GM12891 (cell line): ENCODE results near the gene EYS.
"Not testable (repeated sequence)": the region's sequence is repeated elsewhere in the genome, so short reads cannot be mapped to it uniquely, and the experiment has no call there.

Source experiments
- DNase-seq: peaks from one replicate; pipeline ENCODE4 v3.0.0; 2011; ENCODE audit warnings: low spot score; ENCODE audit not compliant: insufficient read length
- FAIRE-seq: peaks from 2 replicates; lab custom pipeline; 2011; peaks lifted over from hg19 to GRCh38; lab: Jason Lieb, UNC
- PAX5 ChIP-seq: IDR thresholded peaks from 2 replicates; pipeline ENCODE4 v1.6.1; 2011; ENCODE audit warnings: low read length, moderate library complexity, mild to moderate bottlenecking; ENCODE audit not compliant: insufficient read depth, severe bottlenecking
- POLR2A ChIP-seq: IDR thresholded peaks from 2 replicates; pipeline ENCODE4 v1.6.1; 2011; ENCODE audit warnings: low read depth, low read length, control low read depth
- POLR2AphosphoS5 ChIP-seq: IDR thresholded peaks from 2 replicates; pipeline ENCODE4 v1.6.1; 2011; ENCODE audit warnings: low read depth, low read length, control low read depth
- POU2F2 ChIP-seq: IDR thresholded peaks from 2 replicates; pipeline ENCODE4 v1.6.1; 2011; ENCODE audit warnings: low read depth, mild to moderate bottlenecking, control low read depth, low read length, moderate library complexity
- SPI1 ChIP-seq: IDR thresholded peaks from 2 replicates; pipeline ENCODE4 v1.6.1; 2011; ENCODE audit warnings: low read depth, low read length, control low read depth
- TAF1 ChIP-seq: IDR thresholded peaks from 2 replicates; pipeline ENCODE4 v1.6.1; 2011; ENCODE audit warnings: low read depth, low read length, control low read depth

The EYS gene

DNA sequence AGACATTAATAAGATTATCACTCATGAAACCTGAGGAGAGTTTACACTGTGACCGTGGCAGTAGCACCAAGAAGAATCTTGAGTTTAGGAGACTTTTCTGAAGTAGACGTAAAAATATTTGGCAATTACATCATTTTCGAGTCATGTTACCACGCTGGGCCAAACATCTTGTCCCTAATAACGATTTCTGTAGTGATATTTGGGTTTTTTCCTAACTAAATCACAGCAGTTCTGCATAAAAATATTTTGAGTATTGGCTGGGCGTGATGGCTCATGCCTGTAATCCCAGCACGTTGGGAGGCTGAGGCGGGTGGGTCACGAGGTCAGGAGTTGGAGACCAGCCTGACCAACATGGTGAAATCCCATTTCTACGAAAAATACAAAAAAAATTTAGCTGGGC, 1809.1 kb downstream of the EYS start:
- FAIRE-seq: no peak

DNA sequence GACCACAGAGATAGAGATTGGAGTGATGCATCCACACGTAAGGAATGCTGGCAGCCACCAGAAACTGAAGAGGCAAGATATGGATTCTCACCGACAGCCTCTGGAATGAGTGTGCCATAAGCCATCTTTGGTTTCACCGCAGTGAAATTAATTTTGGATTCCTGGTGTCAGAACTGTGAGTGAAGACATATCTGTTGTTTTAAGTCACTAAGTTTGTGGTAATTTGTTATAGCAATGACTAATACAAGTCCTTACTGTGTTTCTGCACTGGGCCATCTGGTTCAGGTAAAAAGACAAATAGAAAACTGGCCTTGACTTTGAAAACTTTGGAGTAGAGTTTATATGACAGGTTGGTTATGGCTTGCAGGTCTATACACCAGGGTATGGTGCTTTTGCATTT, 1809.6 kb downstream of the EYS start:
- no peak for TF ChIP-seq POU2F2
- TF ChIP-seq SPI1: no peak
- TF ChIP-seq POLR2A: no peak
- TF ChIP-seq PAX5: no peak
- no peak for TF ChIP-seq TAF1
- TF ChIP-seq POLR2AphosphoS5: no peak
- DNase-seq: no peak
- FAIRE-seq: no peak

More for the DNA sequence above, 1809.1 kb downstream of the EYS start:
- TF ChIP-seq SPI1: no peak
- no peak for TF ChIP-seq TAF1
- no peak for TF ChIP-seq POLR2AphosphoS5
- no peak for TF ChIP-seq POLR2A
- TF ChIP-seq POU2F2: no peak
- TF ChIP-seq PAX5: no peak
- DNase-seq: no peak

DNA sequence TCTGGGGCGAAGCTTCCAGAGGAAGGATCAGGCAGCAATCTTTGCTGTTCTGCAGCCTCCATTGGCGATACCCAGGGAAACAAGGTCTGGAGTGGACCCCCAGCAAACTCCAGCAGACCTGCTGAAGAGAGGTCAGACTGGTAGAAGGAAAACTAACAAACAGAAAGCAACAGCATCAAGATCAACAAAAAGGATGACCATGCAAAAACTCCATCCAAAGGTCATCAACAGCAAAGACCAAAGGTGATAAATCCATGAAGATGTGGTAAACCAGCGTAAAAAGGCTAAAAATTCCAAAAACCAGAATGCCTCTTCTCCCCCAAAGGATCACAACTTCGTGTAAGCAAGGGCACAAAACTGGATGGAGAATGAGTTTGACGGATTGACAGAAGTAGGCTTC, 1818.6 kb downstream of the EYS start:
- FAIRE-seq: no peak
- TF ChIP-seq SPI1: no peak
- TF ChIP-seq POLR2AphosphoS5: no peak
- no peak for TF ChIP-seq TAF1
- TF ChIP-seq POLR2A: no peak
- no peak for TF ChIP-seq POU2F2
- TF ChIP-seq PAX5: no peak
- DNase-seq: no peak

DNA sequence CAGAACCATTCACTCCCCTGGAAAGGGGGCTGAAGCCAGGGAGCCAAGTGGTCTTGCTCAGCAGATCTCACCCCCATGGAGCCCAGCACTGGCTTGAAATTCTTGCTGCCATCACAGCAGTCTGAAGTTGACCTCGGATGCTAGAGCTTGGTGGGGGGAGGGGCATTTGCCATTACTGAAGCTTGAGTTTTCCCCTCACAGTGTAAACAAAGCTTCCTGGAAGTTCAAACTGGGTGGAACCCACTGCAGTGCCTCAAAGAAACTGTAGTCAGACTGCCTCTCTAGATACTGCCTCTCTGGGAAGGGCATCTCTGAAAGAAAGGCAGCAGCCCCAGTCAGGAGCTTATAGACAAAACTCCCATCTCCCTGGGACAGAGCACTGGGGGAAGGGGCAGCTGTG, 1819.2 kb downstream of the EYS start:
- DNase-seq, FAIRE-seq: not testable (repeated sequence)

DNA sequence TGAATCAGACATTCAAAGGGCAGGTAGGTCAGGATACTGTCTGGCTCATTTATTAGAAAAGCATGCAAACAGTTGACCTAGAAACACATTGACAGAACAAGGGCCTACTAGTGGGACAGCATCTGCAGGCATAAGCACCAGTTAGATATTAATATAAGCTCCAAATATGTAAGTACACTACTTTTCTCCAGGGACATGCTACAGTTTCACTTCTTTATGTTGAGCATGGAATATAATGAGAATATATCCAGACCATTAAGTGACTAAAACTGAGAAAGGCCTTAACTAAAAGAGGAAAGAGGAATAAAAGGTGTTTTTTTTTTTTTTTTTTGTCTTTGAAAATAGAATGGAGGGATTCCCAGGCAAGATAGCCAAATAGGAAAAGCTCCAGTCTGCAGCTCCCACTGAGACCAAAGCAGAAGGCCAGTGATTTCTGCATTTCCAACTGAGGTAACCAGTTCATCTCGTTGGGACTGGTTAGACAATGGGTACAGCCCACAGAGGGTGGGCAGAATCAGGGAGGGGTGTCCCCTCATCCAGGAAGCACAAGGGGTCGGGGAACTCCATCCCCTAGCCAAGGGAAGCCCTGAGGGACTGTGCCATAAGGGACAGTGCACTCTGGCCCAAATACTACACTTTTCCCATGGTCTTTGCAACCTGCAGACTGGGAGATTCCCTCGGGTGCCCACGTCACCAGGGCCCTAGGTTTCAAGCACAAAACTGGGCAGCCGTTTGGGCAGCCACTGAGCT, 1819.8 kb downstream of the EYS start:
- TF ChIP-seq POLR2AphosphoS5: no peak
- no peak for TF ChIP-seq POU2F2
- TF ChIP-seq TAF1: no peak
- no peak for TF ChIP-seq SPI1
- no peak for TF ChIP-seq POLR2A
- no peak for TF ChIP-seq PAX5
- FAIRE-seq (no peak), DNase-seq (no peak)

DNA sequence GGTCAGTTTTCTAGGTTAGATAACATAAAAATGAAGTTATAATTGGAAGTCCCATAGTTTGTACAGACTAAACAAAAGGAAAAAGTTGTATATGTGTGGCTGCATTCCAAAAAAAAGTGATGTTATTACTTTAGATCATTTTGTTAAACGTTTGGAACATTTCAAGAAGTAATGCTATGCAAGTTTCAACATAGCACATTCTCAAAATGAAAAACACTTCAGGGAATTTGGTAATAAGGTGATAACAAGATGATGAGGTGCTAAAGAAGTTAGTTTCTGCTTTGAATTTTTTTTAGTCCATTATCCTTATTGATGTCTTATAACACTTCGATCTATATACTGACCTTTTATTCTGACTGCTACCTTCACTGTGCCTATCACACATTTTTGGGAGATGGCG, 1820.7 kb downstream of the EYS start:
- FAIRE-seq (no peak), DNase-seq (no peak)
- TF ChIP-seq POU2F2: no peak

DNA sequence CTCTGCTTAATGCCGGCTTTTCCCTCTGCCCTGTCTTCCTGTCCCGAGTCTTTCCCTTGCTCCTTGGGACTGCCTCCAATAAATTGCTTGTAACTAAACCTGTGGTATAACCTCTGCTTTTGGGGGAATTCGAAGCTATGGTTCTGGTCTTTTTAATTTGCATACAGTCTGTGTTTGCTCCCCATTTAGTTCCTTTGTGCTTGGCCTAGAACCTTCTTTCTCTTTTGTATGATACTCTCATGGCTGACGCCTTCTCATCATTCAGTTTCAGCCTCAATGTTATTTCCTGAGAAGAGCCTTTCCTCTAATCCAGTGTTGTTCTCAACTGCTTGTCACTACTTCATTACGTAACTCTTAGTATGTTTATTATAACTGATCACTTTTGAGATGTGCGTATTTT, 1823.4 kb downstream of the EYS start:
- no peak for TF ChIP-seq POLR2AphosphoS5
- TF ChIP-seq SPI1: no peak
- no peak for TF ChIP-seq POLR2A
- no peak for TF ChIP-seq PAX5
- no peak for TF ChIP-seq TAF1
- no peak for TF ChIP-seq POU2F2
- no peak for FAIRE-seq
- no peak for DNase-seq

DNA sequence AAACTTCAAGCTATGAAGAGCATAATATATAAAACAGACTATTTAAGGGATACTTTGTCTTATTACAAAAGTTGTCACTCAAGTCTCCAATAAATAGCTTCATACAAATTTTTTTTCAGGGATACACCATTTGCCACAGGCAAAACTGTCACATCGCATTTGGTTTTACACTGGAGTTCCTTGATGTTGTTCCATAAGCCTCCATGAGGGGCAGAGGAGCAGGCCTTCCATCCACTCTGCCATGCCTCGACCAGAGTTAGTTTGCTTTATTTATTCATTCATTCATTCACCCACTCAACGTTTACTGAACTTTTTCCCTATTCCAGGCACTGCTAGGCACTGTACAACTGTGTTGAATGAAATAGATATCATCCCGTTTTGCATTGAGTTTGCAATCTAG, 1824.8 kb downstream of the EYS start:
- FAIRE-seq (no peak), DNase-seq (no peak)
- TF ChIP-seq TAF1 (no peak), PAX5 (no peak), POLR2A (no peak), SPI1 (no peak), POU2F2 (no peak), POLR2AphosphoS5 (no peak)

DNA sequence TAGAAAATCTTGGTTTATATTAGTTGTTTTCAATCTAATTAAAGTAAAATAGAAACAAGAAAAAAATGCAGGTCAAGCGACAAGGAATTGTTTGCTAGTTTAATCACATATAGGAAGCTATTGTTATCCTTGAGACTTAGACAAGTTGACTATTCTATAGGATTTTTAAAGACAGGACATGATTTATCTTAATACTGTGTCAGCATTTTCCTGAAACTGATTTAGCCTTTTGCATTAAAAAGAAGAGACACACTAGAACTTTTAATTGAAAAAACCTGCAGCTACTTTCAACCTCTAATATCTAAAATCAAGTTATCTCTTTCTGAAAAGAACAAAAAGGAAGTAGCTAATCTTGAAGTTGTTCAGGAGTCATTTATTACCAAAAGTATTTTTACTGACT, 1825.2 kb downstream of the EYS start:
- DNase-seq (no peak), FAIRE-seq (no peak)
- TF ChIP-seq POLR2AphosphoS5 (no peak), TAF1 (no peak), PAX5 (no peak), POLR2A (no peak), SPI1 (no peak), POU2F2 (no peak)

DNA sequence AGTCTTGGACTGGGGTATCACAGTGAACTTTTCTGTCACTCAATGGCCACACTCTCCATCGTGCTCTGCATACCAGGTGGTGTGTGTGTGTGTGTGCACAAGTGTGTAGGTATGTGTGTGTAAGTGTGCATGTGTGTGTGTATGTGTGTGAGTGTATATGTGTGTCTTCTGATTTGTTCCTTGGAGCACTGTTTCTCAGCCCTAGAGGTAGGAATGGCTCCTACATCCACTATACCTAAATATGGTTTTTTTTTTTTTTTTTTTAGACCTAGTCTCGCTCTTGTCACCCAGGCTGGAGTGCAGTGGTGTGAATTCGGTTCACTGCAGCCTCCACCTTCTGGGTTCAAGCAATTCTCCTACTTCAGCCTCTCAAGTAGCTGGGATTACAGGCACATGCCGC, 1834.8 kb downstream of the EYS start:
- no peak for TF ChIP-seq SPI1
- no peak for TF ChIP-seq POLR2AphosphoS5
- no peak for TF ChIP-seq POLR2A
- TF ChIP-seq PAX5: no peak
- TF ChIP-seq TAF1: no peak
- no peak for TF ChIP-seq POU2F2
- DNase-seq (no peak), FAIRE-seq (no peak)
